ENCODE data around the gene PCDHGA4.
"Not testable (repeated sequence)": the region's sequence is repeated elsewhere in the genome, so short reads cannot be mapped to it uniquely, and the experiment has no call there.

The PCDHGA4 gene

GRCh38 chr5:141374627-141375026, 19.8 kb downstream of the PCDHGA4 start:
- no peak overlapping the region for H3K4me3 ChIP-seq (ENCODE audit: low read depth, low read length)
- TF ChIP-seq CTCF (IDR thresholded peaks at IDR 0.05; ENCODE audit: low read depth, low read length, missing control alignments) = no peak
- no peak for DNase-seq (ENCODE audit: low read depth)

DNA sequence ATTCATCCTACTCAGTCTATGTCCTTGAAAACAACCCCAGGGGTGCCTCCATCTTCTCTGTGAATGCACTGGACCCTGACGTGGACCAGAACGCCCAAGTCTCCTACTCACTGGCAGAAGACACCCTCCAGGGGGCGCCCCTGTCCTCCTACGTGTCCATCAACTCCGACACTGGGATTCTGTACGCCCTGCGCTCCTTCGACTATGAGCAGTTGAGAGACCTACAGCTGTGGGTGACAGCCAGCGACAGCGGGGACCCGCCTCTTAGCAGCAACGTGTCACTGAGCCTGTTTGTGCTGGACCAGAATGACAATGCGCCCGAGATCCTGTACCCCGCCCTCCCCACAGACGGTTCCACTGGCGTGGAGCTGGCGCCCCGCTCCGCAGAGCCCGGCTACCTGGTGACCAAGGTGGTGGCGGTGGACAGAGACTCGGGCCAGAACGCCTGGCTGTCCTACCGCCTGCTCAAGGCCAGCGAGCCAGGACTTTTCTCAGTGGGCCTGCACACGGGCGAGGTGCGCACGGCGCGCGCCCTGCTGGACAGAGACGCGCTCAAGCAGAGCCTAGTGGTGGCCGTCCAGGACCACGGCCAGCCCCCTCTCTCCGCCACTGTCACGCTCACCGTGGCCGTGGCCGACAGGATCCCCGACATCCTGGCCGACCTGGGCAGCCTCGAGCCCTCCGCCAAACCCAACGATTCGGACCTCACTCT, 20.8 kb downstream of the PCDHGA4 start:
- not testable (repeated sequence) for DNase-seq (ENCODE audit: low read depth); H3K4me3 ChIP-seq (ENCODE audit: low read depth, low read length)
- TF ChIP-seq CTCF (IDR thresholded peaks at IDR 0.05; ENCODE audit: low read depth, low read length, missing control alignments) = peak; percentile 11

DNA sequence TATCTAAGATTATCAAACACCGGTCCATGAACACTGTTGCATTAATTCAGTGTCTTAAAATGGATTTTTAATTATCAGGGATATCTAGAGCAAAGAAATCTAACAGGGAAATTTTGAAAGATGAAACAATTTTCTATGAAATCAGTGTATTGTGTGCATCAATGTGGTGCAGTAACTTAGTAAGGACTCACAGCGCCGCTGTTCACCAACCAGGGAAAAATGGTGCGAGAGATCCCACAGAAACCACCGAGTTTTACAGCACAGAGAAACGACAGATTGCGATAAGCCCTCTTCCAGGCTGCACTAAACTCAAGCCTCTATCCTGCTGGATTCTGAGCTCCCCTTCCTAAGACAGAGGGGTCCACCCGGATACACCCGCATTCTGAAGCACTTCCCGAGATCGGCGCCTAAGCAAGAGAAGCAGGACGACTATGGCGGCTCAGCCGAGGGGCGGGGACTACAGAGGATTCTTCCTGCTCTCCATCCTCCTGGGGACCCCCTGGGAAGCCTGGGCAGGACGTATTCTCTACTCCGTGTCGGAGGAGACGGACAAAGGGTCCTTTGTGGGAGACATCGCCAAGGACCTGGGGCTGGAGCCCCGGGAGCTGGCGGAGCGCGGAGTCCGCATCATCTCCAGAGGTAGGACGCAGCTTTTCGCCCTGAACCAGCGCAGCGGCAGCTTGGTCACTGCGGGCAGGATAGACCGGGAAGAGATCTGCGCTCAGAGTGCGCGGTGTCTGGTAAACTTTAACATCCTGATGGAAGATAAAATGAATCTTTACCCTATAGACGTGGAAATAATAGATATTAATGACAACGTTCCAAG, 27.9 kb downstream of the PCDHGA4 start, which contains the start of gene PCDHGA7:
PCDHGA7 (plus strand) TSS at position 274 of the 826 bp plus-strand sequence; CDS start at position 432, 158 bp downstream.
- H3K4me3 ChIP-seq (ENCODE audit: low read depth, low read length) = no peak within 1 kb of the TSS
- no peak for DNase-seq (ENCODE audit: low read depth)
- no peak for TF ChIP-seq CTCF (IDR thresholded peaks at IDR 0.05; ENCODE audit: low read depth, low read length, missing control alignments)

DNA sequence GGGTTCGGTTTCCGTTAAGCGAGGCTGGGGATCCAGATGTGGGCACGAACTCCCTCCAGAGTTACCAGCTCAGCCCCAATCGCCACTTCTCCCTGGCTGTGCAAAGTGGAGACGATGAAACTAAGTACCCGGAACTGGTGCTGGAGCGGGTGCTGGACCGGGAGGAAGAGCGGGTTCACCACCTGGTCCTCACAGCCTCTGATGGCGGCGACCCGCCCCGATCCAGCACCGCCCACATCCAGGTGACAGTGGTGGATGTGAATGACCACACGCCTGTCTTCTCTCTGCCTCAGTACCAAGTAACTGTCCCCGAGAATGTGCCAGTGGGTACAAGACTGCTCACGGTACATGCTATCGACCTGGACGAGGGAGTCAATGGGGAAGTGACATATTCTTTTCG, 28.5 kb downstream of the PCDHGA4 start:
- no peak overlapping the region for H3K4me3 ChIP-seq (ENCODE audit: low read depth, low read length)
- TF ChIP-seq CTCF (IDR thresholded peaks at IDR 0.05; ENCODE audit: low read depth, low read length, missing control alignments) = no peak
- DNase-seq (ENCODE audit: low read depth) = no peak

DNA sequence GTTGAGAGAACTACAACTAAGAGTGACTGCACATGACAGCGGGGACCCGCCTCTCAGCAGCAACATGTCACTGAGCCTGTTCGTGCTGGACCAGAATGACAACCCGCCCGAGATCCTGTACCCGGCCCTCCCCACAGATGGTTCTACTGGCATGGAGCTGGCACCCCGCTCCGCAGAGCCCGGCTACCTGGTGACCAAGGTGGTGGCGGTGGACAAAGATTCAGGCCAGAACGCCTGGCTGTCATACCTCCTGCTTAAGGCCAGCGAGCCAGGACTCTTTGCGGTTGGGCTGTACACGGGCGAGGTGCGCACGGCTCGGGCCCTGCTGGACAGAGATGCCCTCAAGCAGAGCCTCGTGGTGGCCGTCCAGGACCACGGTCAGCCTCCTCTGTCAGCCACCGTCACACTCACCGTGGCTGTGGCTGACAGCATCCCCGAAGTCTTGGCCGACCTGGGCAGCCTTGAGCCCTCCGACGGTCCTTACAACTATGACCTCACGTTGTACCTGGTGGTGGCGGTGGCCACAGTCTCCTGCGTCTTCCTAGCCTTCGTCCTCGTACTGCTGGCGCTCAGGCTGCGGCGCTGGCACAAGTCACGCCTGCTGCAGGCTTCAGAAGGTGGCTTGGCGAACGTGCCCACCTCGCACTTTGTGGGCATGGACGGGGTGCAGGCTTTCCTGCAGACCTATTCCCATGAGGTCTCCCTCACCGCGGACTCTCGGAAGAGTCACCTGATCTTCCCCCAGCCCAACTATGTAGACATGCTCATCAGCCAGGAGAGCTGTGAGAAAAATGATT, 29.8 kb downstream of the PCDHGA4 start:
- DNase-seq (ENCODE audit: low read depth) = no peak
- no peak overlapping the region for H3K4me3 ChIP-seq (ENCODE audit: low read depth, low read length)
- TF ChIP-seq CTCF (IDR thresholded peaks at IDR 0.05; ENCODE audit: low read depth, low read length, missing control alignments) = no peak

DNA sequence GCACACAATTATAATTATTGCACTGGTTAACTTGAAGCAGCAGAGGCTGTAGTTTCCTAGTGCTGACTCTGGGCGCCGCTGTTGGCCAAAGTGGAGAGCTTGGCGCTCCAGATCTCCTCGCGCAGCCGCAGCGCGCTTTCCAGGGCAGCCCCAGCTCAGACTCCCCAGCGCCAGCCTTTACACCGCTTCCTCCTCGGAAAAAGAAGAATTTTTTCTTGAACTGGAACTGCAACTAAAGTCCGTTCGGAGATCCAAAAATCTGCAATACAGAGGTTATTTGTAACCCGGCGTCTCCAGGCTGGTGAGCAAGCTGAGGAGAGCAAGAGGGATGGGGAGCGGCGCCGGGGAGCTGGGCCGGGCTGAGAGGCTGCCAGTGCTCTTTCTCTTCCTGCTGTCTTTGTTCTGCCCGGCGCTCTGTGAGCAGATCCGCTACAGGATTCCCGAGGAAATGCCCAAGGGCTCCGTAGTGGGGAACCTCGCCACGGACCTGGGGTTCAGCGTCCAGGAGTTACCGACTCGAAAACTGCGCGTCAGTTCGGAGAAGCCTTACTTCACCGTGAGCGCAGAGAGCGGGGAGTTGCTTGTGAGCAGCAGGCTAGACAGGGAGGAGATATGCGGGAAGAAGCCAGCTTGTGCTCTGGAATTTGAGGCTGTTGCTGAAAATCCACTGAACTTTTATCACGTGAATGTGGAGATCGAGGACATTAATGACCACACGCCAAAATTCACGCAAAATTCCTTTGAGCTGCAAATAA, 32.9 kb downstream of the PCDHGA4 start, which contains the start of gene PCDHGB4:
PCDHGB4 (plus strand) TSS at position 142 of the 755 bp plus-strand sequence; CDS start at position 329, 187 bp downstream.
- DNase-seq (ENCODE audit: low read depth) = not testable (repeated sequence)

More for the DNA sequence above, 32.9 kb downstream of the PCDHGA4 start, which contains the start of gene PCDHGB4:
- not testable (repeated sequence) for H3K4me3 ChIP-seq (ENCODE audit: low read depth, low read length)
